CD14-positive monocyte (primary cell): ENCODE results near the gene NABP1. TPM values are rescaled to one million over a fixed set of nuclear protein-coding genes. Genes with fewer than 3 reads are reported as not detected.

Source experiments
- DNase-seq, 3 donors: peaks; one replicate each; pipeline ENCODE4 v3.0.0-alpha.2; 2011 to 2022
- H2AFZ ChIP-seq: 2 replicates; pipeline ENCODE4 v1.6.0; 2012; ENCODE audit warnings: mild to moderate bottlenecking, low read depth, low read length, inconsistent platforms; ENCODE audit not compliant: insufficient read depth, poor library complexity, severe bottlenecking
- H3K27ac ChIP-seq, 2 donors: 1 replicate in 1 of 2; 2 replicates in 1 of 2; pipeline ENCODE4 v1.5.1; 2012 to 2013; ENCODE audit warnings: low read length in 2 of 2, control low read depth in 1 of 2, inconsistent platforms in 1 of 2, low read depth in 1 of 2, mild to moderate bottlenecking in 1 of 2
- H3K27me3 ChIP-seq, 2 donors: one replicate each; pipeline versions ENCODE4 v1.6.0 to v1.6.1; 2011 to 2013; ENCODE audit warnings: low read length in 2 of 2; ENCODE audit not compliant: control insufficient read depth in 2 of 2, insufficient read depth in 2 of 2
- H3K36me3 ChIP-seq, 2 donors: replicated peaks in 1 of 2; 1 replicate in 1 of 2; 2 replicates in 1 of 2; pipeline versions ENCODE4 v1.5.1 to v1.6.1; 2012 to 2013; ENCODE audit warnings: low read length in 2 of 2, control low read depth in 1 of 2, inconsistent platforms in 1 of 2, mild to moderate bottlenecking in 1 of 2; ENCODE audit not compliant: insufficient read depth in 2 of 2, control insufficient read depth in 1 of 2
- H3K4me1 ChIP-seq, 2 donors: 1 replicate in 1 of 2; 2 replicates in 1 of 2; pipeline versions ENCODE4 v1.5.1 to v1.6.1; 2012 to 2013; ENCODE audit warnings: low read length in 2 of 2, control low read depth in 1 of 2, inconsistent platforms in 1 of 2, mild to moderate bottlenecking in 1 of 2, moderate library complexity in 1 of 2; ENCODE audit not compliant: insufficient read depth in 2 of 2, control insufficient read depth in 1 of 2
- H3K4me2 ChIP-seq: replicated peaks from 2 replicates; pipeline ENCODE3; 2012; ENCODE audit warnings: low read length, moderate library complexity, mild to moderate bottlenecking; ENCODE audit not compliant: poor library complexity, severe bottlenecking; ENCODE audit errors: extremely low read depth
- H3K4me3 ChIP-seq, 3 experiments: fragments of 200-600 bp in 1 of 3; sonication (generic) in 1 of 3; replicated peaks in 1 of 3; 1 replicate in 2 of 3; 2 replicates in 1 of 3; pipeline ENCODE4 v1.5.1; 2011 to 2013; ENCODE audit warnings: low read length in 3 of 3, mild to moderate bottlenecking in 3 of 3, control low read depth in 2 of 3, low read depth in 2 of 3, inconsistent platforms in 1 of 3, moderate library complexity in 1 of 3
- H3K79me2 ChIP-seq: 2 replicates; pipeline ENCODE4 v1.6.0; 2012; ENCODE audit warnings: mild to moderate bottlenecking, control low read depth, inconsistent platforms, low read length, moderate library complexity; ENCODE audit not compliant: insufficient read depth
- H3K9ac ChIP-seq: 2 replicates; pipeline ENCODE4 v1.6.0; 2017; ENCODE audit warnings: low read length, mild to moderate bottlenecking; ENCODE audit not compliant: insufficient read depth, poor library complexity, severe bottlenecking
- H3K9me3 ChIP-seq, 2 donors: replicated peaks in 1 of 2; 1 replicate in 1 of 2; 2 replicates in 1 of 2; pipeline versions ENCODE4 v1.5.1 to v1.6.1; 2012 to 2013; ENCODE audit warnings: low read length in 2 of 2, control low read depth in 1 of 2; ENCODE audit not compliant: control insufficient read depth in 1 of 2, insufficient read depth in 1 of 2
- H4K20me1 ChIP-seq: 2 replicates; pipeline ENCODE4 v1.6.0; 2012; ENCODE audit warnings: mild to moderate bottlenecking, low read length, control low read depth, moderate library complexity; ENCODE audit not compliant: insufficient read depth
- H3K27ac Mint-ChIP-seq, 7 donors: one replicate each; pipeline ENCODE4 v1.8.0; 2020; ENCODE audit warnings: mild to moderate bottlenecking in 7 of 7, mixed read lengths in 7 of 7, moderate library complexity in 6 of 7, inconsistent platforms in 2 of 7
- H3K27me3 Mint-ChIP-seq, 3 donors: one replicate each; pipeline ENCODE4 v1.8.0; 2021 to 2022; ENCODE audit warnings: low read depth in 3 of 3, mild to moderate bottlenecking in 3 of 3, mixed read lengths in 3 of 3, moderate library complexity in 3 of 3, inconsistent platforms in 1 of 3
- H3K36me3 Mint-ChIP-seq, 2 donors: one replicate each; pipeline ENCODE4 v1.8.0; 2020; ENCODE audit warnings: mixed read lengths in 2 of 2, inconsistent platforms in 1 of 2, mild to moderate bottlenecking in 1 of 2
- H3K4me1 Mint-ChIP-seq: one replicate; pipeline ENCODE4 v1.8.0; 2020; ENCODE audit warnings: mild to moderate bottlenecking, mixed read lengths
- H3K4me3 Mint-ChIP-seq, 2 donors: one replicate each; pipeline ENCODE4 v1.8.0; 2020; ENCODE audit warnings: mild to moderate bottlenecking in 2 of 2, mixed read lengths in 2 of 2, moderate library complexity in 1 of 2
- H3K9me3 Mint-ChIP-seq, 7 donors: one replicate each; pipeline ENCODE4 v1.8.0; 2020 to 2022; ENCODE audit warnings: mixed read lengths in 7 of 7, mild to moderate bottlenecking in 6 of 7, moderate library complexity in 6 of 7, inconsistent platforms in 2 of 7
- CTCF ChIP-seq: fragments of 200-600 bp; IDR thresholded peaks from one replicate; pipeline ENCODE4 v1.8.0; 2022; ENCODE audit warnings: antibody characterized with exemption, mild to moderate bottlenecking
- WGBS: methylation state at CpG from one replicate; pipeline ENCODE4 v1.1.5; 2013; ENCODE audit warnings: missing lambda C conversion rate; ENCODE audit not compliant: insufficient coverage; 5-methylcytosine and 5-hydroxymethylcytosine counted together
- intact Hi-C, 2 donors: fragments of 100-400 bp; cut with micrococcal nuclease; formaldehyde crosslinking; loops; one replicate each; pipeline versions ENCODE4 v1.15.0 to v1.15.1; 2023
- polyA plus RNA-seq, 3 donors: library from polyadenylated mRNA; depleted of rRNA in 1 of 3; unstranded in 2 of 3; stranded (reverse) in 1 of 3; fragments of 300-500 nt in 2 of 3; fragments of >200 nt in 1 of 3; fragmentation: Illumina TruSeq in 2 of 3; gene quantifications; 1 replicate in 2 of 3; 2 replicates in 1 of 3; pipeline ENCODE4 v1.2.3, GENCODE V29; 2012 to 2021

Gene NABP1
- polyA plus RNA-seq, 3 donors = 8.0 to 20.7 (median 13.3) TPM

GRCh38 chr2:191721331-191721730 is 43.4 kb downstream of the NABP1 start:
- Mint-ChIP-seq H3K4me3 (no peak overlapping the region), H3K27ac (peak overlapping the region in 1 of 7 donors; percentile 46)
- H3K4me2 ChIP-seq = no peak overlapping the region

GRCh38 chr2:191724015-191724414 is 46.1 kb downstream of the NABP1 start:
- intact Hi-C loops = no loop called here
- no CpG with 5 or more reads among the region's 1 CpG for WGBS
- Mint-ChIP-seq H3K27me3 (no peaks in the 10 kb centered on the region), H3K27ac (no peak overlapping the region), H3K9me3 (no peaks in the 10 kb centered on the region), H3K36me3 (no peaks in the 10 kb centered on the region), H3K4me1 (no peaks in the 10 kb centered on the region), H3K4me3 (no peak overlapping the region)
- H3K4me3 ChIP-seq = no peak overlapping the region
- TF ChIP-seq CTCF = no peak
- no peaks in the 10 kb centered on the region for H3K27me3 ChIP-seq
- no peaks in the 10 kb centered on the region for H3K36me3 ChIP-seq
- no peaks in the 10 kb centered on the region for H3K9me3 ChIP-seq
- no peak overlapping the region for H3K27ac ChIP-seq
- H2AFZ ChIP-seq = no peak overlapping the region
- H3K4me1 ChIP-seq = no peaks in the 10 kb centered on the region
- no peaks in the 10 kb centered on the region for H3K79me2 ChIP-seq
- H4K20me1 ChIP-seq = no peaks in the 10 kb centered on the region
- DNase-seq = no peak
- H3K9ac ChIP-seq = no peak overlapping the region
- H3K4me2 ChIP-seq = no peak overlapping the region

More at GRCh38 chr2:191721331-191721730, 43.4 kb downstream of the NABP1 start:
- Mint-ChIP-seq H3K4me1 (no peaks in the 10 kb centered on the region), H3K9me3 (no peaks in the 10 kb centered on the region), H3K27me3 (no peaks in the 10 kb centered on the region), H3K36me3 (no peaks in the 10 kb centered on the region)
- no peak overlapping the region for H3K4me3 ChIP-seq
- WGBS = 90% methylated on average over 1 of the region's 2 CpGs
- no peaks in the 10 kb centered on the region for H3K27me3 ChIP-seq
- H3K79me2 ChIP-seq = no peaks in the 10 kb centered on the region
- no peaks in the 10 kb centered on the region for H4K20me1 ChIP-seq
- H2AFZ ChIP-seq = no peak overlapping the region
- no peak overlapping the region for H3K27ac ChIP-seq
- no peaks in the 10 kb centered on the region for H3K4me1 ChIP-seq
- intact Hi-C loops = no loop called here
- no peak overlapping the region for H3K9ac ChIP-seq
- TF ChIP-seq CTCF = no peak
- no peaks in the 10 kb centered on the region for H3K9me3 ChIP-seq
- DNase-seq = no peak
- H3K36me3 ChIP-seq = no peaks in the 10 kb centered on the region
